GM12892 (cell line): Measurements from ENCODE around the gene CRISPLD2.

Source experiments
- POLR2A ChIP-seq: IDR thresholded peaks from 2 replicates; pipeline ENCODE4 v1.6.1; 2011; ENCODE audit warnings: low read depth, low read length, control low read depth
- POLR2AphosphoS5 ChIP-seq: IDR thresholded peaks from 2 replicates; pipeline ENCODE4 v1.6.1; 2011; ENCODE audit warnings: low read depth, low read length, control low read depth
- TAF1 ChIP-seq: IDR thresholded peaks from 2 replicates; pipeline ENCODE4 v1.6.1; 2011; ENCODE audit warnings: low read depth, mild to moderate bottlenecking, control low read depth, low read length, borderline replicate concordance

- TF ChIP-seq POLR2A (no peak), POLR2AphosphoS5 (no peak), TAF1 (no peak)
These were observed 130.1 kb downstream of the CRISPLD2 start for GRCh38 chr16:84949772-84950436.
